AG10803 (cell line): ENCODE results near the gene FNDC3B.
A peak's percentile ranks its signal among the peaks of the same experiment; 100 is the strongest.

Experiments used
- DNase-seq: peaks from one replicate; pipeline ENCODE4 v3.0.0; 2010; ENCODE audit warnings: low read depth
- H3K4me3 ChIP-seq: 2 replicates; pipeline ENCODE4 v1.5.1; 2011; ENCODE audit warnings: mild to moderate bottlenecking, low read length, control low read depth
- TF ChIP-seq, protein P1 (sequence below): conservative IDR thresholded peaks from 2 replicates; pipeline ENCODE4 v1.5.1; 2011; ENCODE audit warnings: mild to moderate bottlenecking, low read length, control low read depth, inconsistent platforms

Gene FNDC3B

DNA sequence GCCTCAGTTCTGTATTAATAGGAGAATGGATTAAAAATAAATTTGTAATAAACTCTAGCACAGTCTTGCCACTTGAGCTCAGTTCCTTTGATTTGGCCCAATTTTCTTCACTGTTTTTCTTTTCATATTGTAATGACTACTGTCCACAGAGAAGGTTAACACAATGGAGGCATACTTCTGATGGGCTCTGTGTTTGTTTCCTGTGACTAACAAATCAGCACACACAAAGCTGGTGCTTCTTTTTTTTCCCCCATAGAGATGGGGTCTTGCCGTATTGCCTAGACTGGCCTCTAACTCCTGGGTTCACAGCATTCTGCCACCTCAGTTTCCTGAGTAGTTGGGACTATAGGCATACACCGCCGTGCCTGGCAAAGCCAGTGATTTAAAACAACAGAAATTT, 226.7 kb downstream of the FNDC3B start:
- TF ChIP-seq, protein P1, sequence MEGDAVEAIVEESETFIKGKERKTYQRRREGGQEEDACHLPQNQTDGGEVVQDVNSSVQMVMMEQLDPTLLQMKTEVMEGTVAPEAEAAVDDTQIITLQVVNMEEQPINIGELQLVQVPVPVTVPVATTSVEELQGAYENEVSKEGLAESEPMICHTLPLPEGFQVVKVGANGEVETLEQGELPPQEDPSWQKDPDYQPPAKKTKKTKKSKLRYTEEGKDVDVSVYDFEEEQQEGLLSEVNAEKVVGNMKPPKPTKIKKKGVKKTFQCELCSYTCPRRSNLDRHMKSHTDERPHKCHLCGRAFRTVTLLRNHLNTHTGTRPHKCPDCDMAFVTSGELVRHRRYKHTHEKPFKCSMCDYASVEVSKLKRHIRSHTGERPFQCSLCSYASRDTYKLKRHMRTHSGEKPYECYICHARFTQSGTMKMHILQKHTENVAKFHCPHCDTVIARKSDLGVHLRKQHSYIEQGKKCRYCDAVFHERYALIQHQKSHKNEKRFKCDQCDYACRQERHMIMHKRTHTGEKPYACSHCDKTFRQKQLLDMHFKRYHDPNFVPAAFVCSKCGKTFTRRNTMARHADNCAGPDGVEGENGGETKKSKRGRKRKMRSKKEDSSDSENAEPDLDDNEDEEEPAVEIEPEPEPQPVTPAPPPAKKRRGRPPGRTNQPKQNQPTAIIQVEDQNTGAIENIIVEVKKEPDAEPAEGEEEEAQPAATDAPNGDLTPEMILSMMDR: no peak
- no peak for DNase-seq
- no peak overlapping the region for H3K4me3 ChIP-seq

DNA sequence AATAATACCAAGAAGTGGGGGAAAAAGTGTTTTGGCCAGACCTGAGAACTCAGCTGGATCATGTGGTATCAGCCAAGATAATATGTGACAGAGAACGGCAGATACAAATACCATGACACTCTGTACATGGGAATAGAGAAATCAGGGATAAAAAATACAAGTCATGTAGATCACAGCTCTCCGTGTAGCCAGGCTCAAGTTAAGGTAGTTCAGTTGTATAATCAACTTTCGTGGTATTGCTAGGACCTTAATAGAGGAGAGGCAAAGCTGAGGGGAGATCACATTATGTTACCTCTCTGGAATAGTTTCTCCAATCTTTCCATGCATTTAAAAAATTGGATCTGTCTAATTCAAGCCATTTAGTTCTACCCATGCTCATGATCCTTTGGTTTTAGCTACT, 229.0 kb downstream of the FNDC3B start:
- no peak overlapping the region for H3K4me3 ChIP-seq
- no peak for DNase-seq
- TF ChIP-seq, protein P1: no peak

DNA sequence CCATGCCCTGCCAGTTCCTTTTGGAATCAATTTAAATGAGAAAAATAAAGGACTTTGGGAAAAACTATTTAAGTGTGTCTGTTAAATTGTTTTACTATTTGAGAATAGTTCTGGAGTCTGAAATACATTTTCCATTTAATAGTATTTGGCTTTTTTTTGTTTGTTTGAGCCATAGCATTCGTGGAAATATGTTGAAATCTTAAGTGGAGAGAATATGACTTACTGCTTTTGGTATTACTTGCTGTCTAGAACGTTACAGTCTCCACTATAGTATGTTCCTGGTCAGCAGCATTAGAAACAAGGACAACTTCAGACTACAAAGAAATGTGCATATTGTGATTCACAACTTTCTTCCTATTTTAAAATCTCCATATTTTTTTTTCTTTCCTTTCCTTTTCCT, 229.5 kb downstream of the FNDC3B start:
- TF ChIP-seq, protein P1: no peak
- H3K4me3 ChIP-seq: no peak overlapping the region
- peak; percentile 75 for DNase-seq

DNA sequence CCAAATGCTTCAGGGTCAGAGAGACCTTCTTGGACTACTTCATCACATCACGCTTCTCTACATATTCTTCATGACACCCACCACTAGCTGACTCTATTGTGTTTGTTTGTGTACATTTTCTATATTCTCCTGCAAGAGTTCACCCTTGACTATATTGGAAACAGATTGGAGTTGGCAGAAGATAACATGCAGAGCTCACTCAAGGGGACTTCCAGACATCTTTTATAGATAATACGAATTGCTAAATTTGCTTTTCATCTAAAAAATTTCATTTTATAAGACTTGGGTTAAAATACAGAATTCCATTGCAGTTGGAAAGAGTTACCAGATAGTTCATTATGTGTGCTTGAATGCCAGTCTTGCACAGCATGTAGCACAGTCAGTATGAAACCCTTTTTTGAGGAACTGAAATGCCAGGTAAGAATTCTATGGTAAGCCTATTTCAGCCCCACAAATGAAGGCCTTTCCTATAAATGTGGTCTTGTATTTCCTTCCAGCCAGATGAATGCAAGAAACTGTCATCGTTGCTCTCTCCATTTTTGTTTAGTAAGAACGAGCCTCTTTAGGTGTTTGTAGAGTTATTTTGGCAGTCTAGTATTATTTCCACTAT, 231.3 kb downstream of the FNDC3B start:
- DNase-seq: no peak
- no peak overlapping the region for H3K4me3 ChIP-seq
- TF ChIP-seq, protein P1: no peak

DNA sequence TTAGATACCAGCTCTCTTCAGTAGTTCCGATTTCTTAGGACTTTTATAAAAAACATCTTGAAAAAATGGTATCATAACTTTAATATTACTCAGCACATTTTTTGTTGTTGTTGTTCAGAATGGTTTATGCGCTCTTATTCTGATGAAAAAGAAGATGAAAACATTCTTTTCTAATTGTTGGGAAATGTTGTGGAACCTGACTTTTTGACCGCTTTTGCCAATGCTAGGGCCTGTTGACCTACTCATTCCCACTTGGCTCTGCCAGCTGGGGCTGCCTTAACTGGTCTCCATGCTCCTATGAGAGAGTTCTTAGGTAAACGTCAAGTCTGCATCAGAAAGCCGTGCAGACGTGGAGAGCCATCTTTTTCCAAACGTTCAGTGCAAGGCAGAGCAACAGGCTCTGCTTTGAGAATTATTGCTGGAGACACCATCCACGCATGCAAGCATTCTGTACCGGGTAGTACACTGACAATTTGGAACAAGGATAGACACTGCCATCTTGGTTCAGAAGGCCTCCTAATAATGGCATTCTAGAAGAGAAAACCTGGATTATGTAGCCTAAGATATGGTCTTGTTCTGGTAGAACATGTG, 232.1 kb downstream of the FNDC3B start:
- TF ChIP-seq, protein P1: no peak
- H3K4me3 ChIP-seq: no peak overlapping the region
- DNase-seq: peak; percentile 76

DNA sequence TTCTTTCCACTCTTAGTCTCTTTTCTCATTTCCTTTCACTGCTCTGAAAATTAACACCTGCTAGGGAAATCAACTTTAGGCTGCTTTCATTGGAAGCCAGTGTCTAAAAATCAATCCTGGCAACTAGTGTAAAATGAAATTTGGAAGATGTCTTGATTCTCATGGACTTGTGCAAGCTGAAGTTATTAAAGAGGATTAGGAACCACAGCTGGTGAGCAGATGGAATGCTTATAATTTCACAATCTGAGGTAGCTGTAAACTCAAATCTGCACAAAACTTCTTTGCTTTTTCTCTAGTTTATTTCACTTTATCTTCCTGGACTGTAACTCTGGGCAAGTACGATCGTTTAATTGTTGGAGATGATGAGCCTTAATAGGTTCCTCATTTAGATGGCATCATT, 233.3 kb downstream of the FNDC3B start:
- TF ChIP-seq, protein P1: no peak
- H3K4me3 ChIP-seq: no peak overlapping the region
- DNase-seq: peak; percentile 91

DNA sequence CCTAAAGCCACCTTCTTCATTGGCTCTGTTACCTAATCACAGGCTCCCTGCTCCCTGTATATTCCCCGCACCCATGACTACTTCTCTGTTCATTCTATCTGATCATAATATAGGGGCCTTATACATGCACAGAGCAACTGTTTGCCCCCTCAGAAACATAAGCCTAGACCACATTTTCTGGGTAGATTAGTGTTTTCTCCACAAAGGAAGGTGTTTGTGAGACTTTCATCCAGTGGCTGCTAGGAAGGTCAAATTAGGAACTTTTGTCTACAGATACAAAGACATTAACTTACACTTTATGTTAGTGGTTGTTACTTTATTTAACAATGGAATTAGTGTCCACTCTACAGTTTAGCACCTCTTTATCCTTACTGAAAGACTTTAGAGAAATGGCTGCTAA, 234.0 kb downstream of the FNDC3B start:
- TF ChIP-seq, protein P1: no peak
- H3K4me3 ChIP-seq: no peak overlapping the region
- no peak for DNase-seq
